ENCODE results near the gene SPRED1.
A peak's percentile ranks its signal among the peaks of the same experiment; 100 is the strongest.

The SPRED1 gene

DNA sequence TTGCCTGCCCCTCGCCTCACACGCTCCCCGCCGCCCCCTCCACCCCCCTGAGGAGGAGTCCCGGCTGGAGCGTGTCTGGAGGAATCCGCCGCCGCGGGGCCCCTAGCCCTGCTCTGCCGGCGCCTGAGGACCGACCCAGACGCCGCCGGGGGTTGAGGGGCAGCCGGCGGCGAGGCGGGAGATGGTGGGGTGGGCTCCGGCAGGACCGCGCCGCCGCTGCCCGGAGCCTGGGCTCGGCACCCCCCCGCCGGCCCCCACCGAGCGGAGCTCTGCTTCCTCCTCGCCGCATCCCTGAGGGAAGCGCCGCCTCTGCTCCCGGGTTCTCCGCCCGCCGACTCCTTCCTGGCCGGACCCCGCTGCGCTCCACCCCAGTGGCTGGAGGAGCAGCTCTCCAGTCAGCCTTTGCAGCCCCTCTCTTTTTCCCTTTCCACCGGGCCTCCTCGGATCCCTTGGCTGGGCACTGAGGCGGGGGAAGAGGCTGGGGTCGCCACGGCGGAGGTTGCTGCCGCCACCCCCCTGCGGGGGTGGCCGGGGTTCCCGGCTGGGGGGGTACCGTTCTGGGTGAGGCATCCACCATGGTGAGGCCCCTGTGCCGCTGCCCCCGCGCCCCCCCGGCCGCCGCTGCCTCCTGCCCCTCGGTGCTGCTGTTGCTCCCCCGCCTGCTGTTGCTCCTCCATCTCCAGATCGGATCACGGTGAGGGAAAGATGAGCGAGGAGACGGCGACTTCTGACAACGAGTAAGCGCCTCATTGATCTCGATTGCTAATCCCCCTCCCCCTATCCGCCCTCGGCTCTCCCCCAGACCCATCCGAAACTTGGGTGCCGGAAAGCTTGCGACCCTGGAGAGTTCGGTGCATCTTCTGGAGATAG is at the start of gene SPRED1:
Gene SPRED1 (plus strand): TSS at position 356 of the 870 bp plus-strand sequence. CDS start 350 bp downstream, at position 706.
- Histone ChIP-seq H3K27ac (ENCODE audit: low read depth, low read length) (peak within 1 kb of the TSS; percentile 93), H3K4me1 (ENCODE audit: insufficient read depth, low read length) (peaks cover 18% of the 10 kb centered on the region), H3K4me3 (ENCODE audit: low read depth in 1 of 2, low read length in 2 of 2) (peak within 1 kb of the TSS; percentile 70 to 95), H3K9me3 (ENCODE audit: low read length) (no peaks in the 10 kb centered on the region), H3K27me3 (ENCODE audit: control insufficient read depth in 1 of 2, insufficient read depth in 2 of 2, low read length in 2 of 2) (no peaks in the 10 kb centered on the region), H3K9ac (ENCODE audit: low read length) (peak within 1 kb of the TSS; percentile 56), H3K36me3 (ENCODE audit: insufficient read depth, low read length) (no peaks in the 10 kb centered on the region)

DNA sequence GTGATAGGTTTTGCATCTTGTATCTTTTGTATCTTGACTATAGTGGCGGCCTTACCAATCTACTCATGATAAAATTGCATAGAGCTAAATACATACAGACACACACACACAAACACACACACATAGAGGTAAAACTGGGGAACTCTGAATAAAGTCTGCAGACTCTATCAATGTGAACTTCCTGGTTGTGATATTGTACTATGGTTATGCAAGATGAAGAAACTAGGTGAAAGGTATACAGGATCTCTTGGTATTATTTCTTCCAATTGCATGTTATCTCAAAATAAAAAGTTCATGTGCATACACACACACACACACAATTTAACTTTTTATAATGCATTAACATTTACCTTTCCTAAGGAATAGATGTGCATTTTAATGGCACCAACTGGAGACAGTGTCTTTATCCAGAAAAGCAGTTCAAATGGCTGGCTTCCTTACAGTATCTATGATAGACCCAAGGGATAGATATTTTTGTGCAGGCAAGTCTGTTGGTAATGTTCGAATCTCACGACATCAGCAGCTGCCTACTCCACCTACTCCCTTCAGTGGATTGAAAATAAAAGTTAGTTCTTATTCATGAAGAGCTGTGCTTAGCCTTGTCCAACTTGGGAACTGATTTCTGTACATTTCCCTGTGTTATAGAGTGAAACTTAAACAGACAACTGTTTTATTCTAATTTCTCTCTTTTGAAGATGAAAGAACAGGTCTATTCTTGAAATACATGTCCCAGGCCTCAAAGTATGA is 46.9 kb upstream of the SPRED1 start:
- H3K4me3 ChIP-seq (ENCODE audit: low read depth in 1 of 2, low read length in 2 of 2): no peak overlapping the region
- H3K4me1 ChIP-seq (ENCODE audit: insufficient read depth, low read length): no peaks in the 10 kb centered on the region
- H3K27me3 ChIP-seq (ENCODE audit: control insufficient read depth in 1 of 2, insufficient read depth in 2 of 2, low read length in 2 of 2): no peaks in the 10 kb centered on the region
- H3K9ac ChIP-seq (ENCODE audit: low read length): no peak overlapping the region
- no peak overlapping the region for H3K27ac ChIP-seq (ENCODE audit: low read depth, low read length)
- H3K9me3 ChIP-seq (ENCODE audit: low read length): no peaks in the 10 kb centered on the region
- H3K36me3 ChIP-seq (ENCODE audit: insufficient read depth, low read length): no peaks in the 10 kb centered on the region

DNA sequence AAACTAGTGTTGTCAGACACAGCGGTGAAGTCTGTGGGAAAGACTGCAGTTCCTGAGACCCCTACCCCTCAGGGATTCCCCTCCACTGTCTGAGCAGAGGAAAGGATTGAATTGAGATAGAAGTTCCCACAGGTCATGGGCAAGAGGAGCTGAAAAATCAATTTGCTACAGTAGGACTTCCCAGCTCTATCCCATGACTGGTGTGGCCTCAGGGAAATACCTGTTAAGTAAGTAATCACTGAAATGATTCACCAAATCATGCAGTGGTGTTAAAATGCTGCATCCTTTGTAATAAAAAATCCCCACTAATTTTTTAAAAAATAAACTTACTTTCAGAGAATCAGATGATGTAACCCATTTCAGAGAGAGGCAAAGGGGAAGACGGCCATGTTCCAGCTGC is 45.0 kb upstream of the SPRED1 start:
- H3K9ac ChIP-seq (ENCODE audit: low read length): no peak overlapping the region
- no peaks in the 10 kb centered on the region for H3K9me3 ChIP-seq (ENCODE audit: low read length)
- no peaks in the 10 kb centered on the region for H3K27me3 ChIP-seq (ENCODE audit: control insufficient read depth in 1 of 2, insufficient read depth in 2 of 2, low read length in 2 of 2)
- H3K36me3 ChIP-seq (ENCODE audit: insufficient read depth, low read length): no peaks in the 10 kb centered on the region
- H3K27ac ChIP-seq (ENCODE audit: low read depth, low read length): no peak overlapping the region
- peaks cover 5% of the 10 kb centered on the region for H3K4me1 ChIP-seq (ENCODE audit: insufficient read depth, low read length)
- no peak overlapping the region for H3K4me3 ChIP-seq (ENCODE audit: low read depth in 1 of 2, low read length in 2 of 2)

DNA sequence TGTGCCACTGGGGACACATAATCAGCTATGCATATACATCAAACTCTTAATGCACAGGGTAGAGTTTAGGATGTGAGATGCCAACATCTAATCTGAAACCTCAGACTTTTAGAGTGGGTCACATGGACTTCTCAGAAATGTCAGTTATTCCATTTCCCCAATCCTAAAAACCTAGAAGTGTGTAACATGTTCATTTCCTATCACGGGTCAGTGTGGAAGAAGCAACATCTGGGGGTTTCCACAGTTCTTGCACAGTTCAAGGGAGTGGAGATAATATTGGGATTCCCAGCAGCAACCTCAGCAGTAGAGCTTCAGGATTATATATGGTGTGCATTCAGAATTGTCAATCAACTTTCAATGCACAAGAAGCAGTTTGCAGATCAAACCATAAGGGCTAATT is 44.4 kb upstream of the SPRED1 start:
- H3K27me3 ChIP-seq (ENCODE audit: control insufficient read depth in 1 of 2, insufficient read depth in 2 of 2, low read length in 2 of 2): no peaks in the 10 kb centered on the region
- H3K4me1 ChIP-seq (ENCODE audit: insufficient read depth, low read length): peaks cover 6% of the 10 kb centered on the region
- no peaks in the 10 kb centered on the region for H3K36me3 ChIP-seq (ENCODE audit: insufficient read depth, low read length)
- no peak overlapping the region for H3K9ac ChIP-seq (ENCODE audit: low read length)
- no peak overlapping the region for H3K27ac ChIP-seq (ENCODE audit: low read depth, low read length)
- no peak overlapping the region for H3K4me3 ChIP-seq (ENCODE audit: low read depth in 1 of 2, low read length in 2 of 2)
- H3K9me3 ChIP-seq (ENCODE audit: low read length): no peaks in the 10 kb centered on the region

DNA sequence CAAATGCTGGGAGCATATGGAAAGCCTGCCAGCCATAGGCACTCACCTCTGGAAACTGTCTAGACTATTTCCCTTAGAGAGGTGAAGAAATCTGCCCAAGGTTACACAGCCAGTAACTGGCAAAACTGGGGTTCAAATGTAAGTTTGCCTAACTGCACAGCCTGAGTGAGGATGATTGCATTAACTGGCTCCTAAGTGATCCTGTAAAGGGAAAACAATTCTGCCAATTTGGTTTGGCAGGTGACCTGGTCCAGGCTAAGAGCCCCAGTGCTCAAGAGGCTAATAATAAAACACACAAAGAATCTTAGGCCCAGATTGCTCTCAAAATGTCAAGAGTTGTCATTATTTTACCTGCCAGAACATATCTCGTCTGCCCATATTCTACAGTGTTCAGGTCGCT is 43.9 kb upstream of the SPRED1 start:
- Histone ChIP-seq H3K36me3 (ENCODE audit: insufficient read depth, low read length) (no peaks in the 10 kb centered on the region), H3K9ac (ENCODE audit: low read length) (no peak overlapping the region), H3K27ac (ENCODE audit: low read depth, low read length) (no peak overlapping the region), H3K27me3 (ENCODE audit: control insufficient read depth in 1 of 2, insufficient read depth in 2 of 2, low read length in 2 of 2) (no peaks in the 10 kb centered on the region), H3K4me3 (ENCODE audit: low read depth in 1 of 2, low read length in 2 of 2) (no peak overlapping the region), H3K4me1 (ENCODE audit: insufficient read depth, low read length) (peaks cover 6% of the 10 kb centered on the region), H3K9me3 (ENCODE audit: low read length) (no peaks in the 10 kb centered on the region)

DNA sequence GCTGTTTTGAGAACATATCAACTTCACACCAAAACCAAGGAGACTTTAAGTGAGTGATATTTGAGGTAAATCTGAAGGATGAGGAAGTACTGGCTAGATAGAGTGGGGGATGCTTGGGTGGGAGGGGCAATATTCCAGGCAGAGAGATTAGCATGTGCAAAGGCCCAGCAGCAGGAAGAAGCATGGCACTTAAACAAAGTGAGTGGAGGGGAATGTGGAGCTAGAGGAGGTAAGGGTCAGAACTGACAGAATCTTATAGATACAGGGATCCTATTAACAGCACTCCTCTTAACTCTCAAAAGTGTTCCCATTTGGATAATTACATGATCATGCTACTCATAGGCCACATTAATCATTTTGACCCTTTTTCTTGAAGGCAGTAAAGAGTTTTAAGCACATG is 41.4 kb upstream of the SPRED1 start:
- no peak overlapping the region for H3K4me3 ChIP-seq (ENCODE audit: low read depth in 1 of 2, low read length in 2 of 2)
- H3K9ac ChIP-seq (ENCODE audit: low read length): no peak overlapping the region
- no peaks in the 10 kb centered on the region for H3K36me3 ChIP-seq (ENCODE audit: insufficient read depth, low read length)
- H3K27ac ChIP-seq (ENCODE audit: low read depth, low read length): no peak overlapping the region
- no peaks in the 10 kb centered on the region for H3K27me3 ChIP-seq (ENCODE audit: control insufficient read depth in 1 of 2, insufficient read depth in 2 of 2, low read length in 2 of 2)
- H3K4me1 ChIP-seq (ENCODE audit: insufficient read depth, low read length): peaks cover 6% of the 10 kb centered on the region
- no peaks in the 10 kb centered on the region for H3K9me3 ChIP-seq (ENCODE audit: low read length)

DNA sequence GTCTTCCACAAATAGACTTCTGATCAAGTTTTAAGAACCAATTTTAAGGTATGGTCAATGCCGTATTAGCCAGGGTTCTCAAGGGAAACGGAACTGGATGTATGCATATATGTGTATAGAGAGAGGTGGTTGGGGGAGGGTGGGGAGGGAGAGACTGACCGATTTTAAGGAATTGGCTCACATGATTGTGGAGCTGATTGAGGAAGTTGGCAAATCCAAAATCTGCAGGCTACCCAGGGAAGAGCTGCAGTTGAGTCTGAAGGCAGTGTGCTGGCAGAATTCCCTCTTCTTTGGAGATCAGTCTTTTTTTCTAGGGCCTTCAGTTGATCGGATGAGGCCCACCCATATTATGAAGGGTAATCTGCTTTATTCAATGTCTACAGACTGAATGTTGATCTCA is 40.8 kb upstream of the SPRED1 start:
- H3K27me3 ChIP-seq (ENCODE audit: control insufficient read depth in 1 of 2, insufficient read depth in 2 of 2, low read length in 2 of 2): no peaks in the 10 kb centered on the region
- H3K36me3 ChIP-seq (ENCODE audit: insufficient read depth, low read length): no peaks in the 10 kb centered on the region
- peaks cover 6% of the 10 kb centered on the region for H3K4me1 ChIP-seq (ENCODE audit: insufficient read depth, low read length)
- H3K4me3 ChIP-seq (ENCODE audit: low read depth in 1 of 2, low read length in 2 of 2): no peak overlapping the region
- no peaks in the 10 kb centered on the region for H3K9me3 ChIP-seq (ENCODE audit: low read length)
- H3K27ac ChIP-seq (ENCODE audit: low read depth, low read length): no peak overlapping the region
- H3K9ac ChIP-seq (ENCODE audit: low read length): no peak overlapping the region

DNA sequence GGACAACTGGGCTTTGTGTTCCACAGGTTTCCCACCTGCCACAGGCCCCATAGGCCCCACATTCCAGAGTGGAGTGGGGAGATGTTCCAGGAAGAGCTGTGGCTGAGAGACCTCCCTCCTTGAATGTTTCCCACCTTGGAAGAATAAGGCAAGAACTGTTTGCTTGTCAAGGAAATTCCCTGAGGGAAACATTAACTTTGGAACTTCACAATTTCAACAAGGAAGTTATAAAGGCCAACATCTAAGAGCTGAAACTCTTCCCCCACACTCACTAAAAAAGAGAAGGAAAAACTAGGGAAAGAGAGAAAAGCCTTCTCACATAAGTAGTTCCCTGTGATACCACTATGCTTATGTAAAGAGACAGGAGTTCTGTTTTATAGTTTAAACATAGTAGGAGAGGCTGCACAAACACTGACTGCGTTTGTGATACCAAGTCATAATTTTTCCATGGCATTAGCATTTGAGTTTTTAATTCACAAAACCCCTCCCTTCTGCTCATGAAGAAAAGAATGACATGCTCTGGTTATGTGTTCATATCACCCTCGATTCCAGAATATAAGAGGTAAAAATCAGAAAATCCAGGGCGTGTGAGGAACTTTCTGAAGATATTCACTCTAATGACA is 39.8 kb upstream of the SPRED1 start:
- Histone ChIP-seq H3K4me1 (ENCODE audit: insufficient read depth, low read length) (peaks cover 16% of the 10 kb centered on the region), H3K9me3 (ENCODE audit: low read length) (no peaks in the 10 kb centered on the region), H3K4me3 (ENCODE audit: low read depth in 1 of 2, low read length in 2 of 2) (no peak overlapping the region), H3K9ac (ENCODE audit: low read length) (no peak overlapping the region), H3K27me3 (ENCODE audit: control insufficient read depth in 1 of 2, insufficient read depth in 2 of 2, low read length in 2 of 2) (no peaks in the 10 kb centered on the region), H3K36me3 (ENCODE audit: insufficient read depth, low read length) (no peaks in the 10 kb centered on the region), H3K27ac (ENCODE audit: low read depth, low read length) (no peak overlapping the region)

DNA sequence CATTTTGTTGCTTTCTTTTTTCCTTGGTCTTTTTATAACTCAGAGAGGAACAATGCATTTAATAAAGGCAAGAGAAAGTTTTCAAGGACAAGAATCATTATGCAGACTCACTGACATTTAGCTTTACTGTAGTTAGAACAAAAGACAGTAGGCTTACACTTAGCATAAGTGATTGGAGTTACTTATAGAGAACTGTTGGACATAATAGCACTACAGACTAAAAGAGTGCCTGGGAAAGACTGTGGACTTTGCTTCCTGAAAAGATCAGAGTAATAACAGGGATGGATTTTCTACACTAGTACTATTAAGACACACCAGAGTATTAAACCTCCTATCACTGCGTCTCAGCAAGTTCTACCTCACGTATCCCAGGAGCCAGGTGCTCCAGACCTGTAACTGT is 39.3 kb upstream of the SPRED1 start:
- no peaks in the 10 kb centered on the region for H3K27me3 ChIP-seq (ENCODE audit: control insufficient read depth in 1 of 2, insufficient read depth in 2 of 2, low read length in 2 of 2)
- H3K36me3 ChIP-seq (ENCODE audit: insufficient read depth, low read length): no peaks in the 10 kb centered on the region
- no peak overlapping the region for H3K4me3 ChIP-seq (ENCODE audit: low read depth in 1 of 2, low read length in 2 of 2)
- H3K27ac ChIP-seq (ENCODE audit: low read depth, low read length): no peak overlapping the region
- H3K4me1 ChIP-seq (ENCODE audit: insufficient read depth, low read length): peaks cover 21% of the 10 kb centered on the region
- no peaks in the 10 kb centered on the region for H3K9me3 ChIP-seq (ENCODE audit: low read length)
- no peak overlapping the region for H3K9ac ChIP-seq (ENCODE audit: low read length)

DNA sequence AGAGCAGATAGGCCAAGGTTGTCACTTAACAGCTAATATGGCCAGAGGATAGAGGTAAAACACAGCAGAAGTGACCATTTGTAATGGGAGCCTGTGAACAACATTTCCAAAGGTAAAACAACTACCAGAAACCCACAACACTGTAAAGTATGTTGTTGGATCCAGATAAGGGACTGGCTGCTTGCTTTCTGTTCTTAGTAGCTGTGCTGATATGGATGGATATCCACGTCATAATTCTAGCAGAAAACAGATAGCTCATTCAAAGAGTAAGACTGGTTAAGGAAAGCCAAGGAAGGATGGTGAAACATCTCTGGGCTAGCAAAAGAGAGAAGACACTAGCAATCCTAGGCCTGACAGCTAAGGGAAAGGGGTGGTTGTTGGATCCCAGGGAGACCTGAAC is 36.9 kb upstream of the SPRED1 start:
- H3K36me3 ChIP-seq (ENCODE audit: insufficient read depth, low read length): no peaks in the 10 kb centered on the region
- H3K27ac ChIP-seq (ENCODE audit: low read depth, low read length): no peak overlapping the region
- H3K27me3 ChIP-seq (ENCODE audit: control insufficient read depth in 1 of 2, insufficient read depth in 2 of 2, low read length in 2 of 2): no peaks in the 10 kb centered on the region
- no peak overlapping the region for H3K9ac ChIP-seq (ENCODE audit: low read length)
- no peak overlapping the region for H3K4me3 ChIP-seq (ENCODE audit: low read depth in 1 of 2, low read length in 2 of 2)
- no peaks in the 10 kb centered on the region for H3K9me3 ChIP-seq (ENCODE audit: low read length)
- H3K4me1 ChIP-seq (ENCODE audit: insufficient read depth, low read length): peaks cover 22% of the 10 kb centered on the region

DNA sequence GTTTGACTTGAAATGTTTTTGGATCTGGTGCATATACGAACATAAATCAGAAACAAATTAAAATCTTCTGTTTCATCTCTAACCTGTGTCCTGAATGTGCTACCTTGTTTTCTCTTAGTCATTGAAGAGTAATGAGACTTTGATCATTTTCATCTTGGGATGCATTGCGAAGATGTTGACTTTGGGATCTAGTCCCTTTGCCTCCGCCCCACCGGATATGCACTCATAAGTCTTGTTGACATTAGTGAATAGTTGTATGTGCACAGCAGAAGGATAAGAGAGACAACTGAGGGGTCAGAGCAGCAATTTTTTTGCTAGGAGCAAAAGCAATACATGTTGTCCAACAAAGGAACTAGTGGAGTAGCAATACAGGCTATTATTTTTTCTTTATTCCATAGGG is 35.9 kb upstream of the SPRED1 start:
- no peak overlapping the region for H3K27ac ChIP-seq (ENCODE audit: low read depth, low read length)
- H3K9me3 ChIP-seq (ENCODE audit: low read length): no peaks in the 10 kb centered on the region
- H3K36me3 ChIP-seq (ENCODE audit: insufficient read depth, low read length): no peaks in the 10 kb centered on the region
- no peak overlapping the region for H3K4me3 ChIP-seq (ENCODE audit: low read depth in 1 of 2, low read length in 2 of 2)
- no peak overlapping the region for H3K9ac ChIP-seq (ENCODE audit: low read length)
- peaks cover 22% of the 10 kb centered on the region for H3K4me1 ChIP-seq (ENCODE audit: insufficient read depth, low read length)
- no peaks in the 10 kb centered on the region for H3K27me3 ChIP-seq (ENCODE audit: control insufficient read depth in 1 of 2, insufficient read depth in 2 of 2, low read length in 2 of 2)
